H1 (cell line): ENCODE measurements around the gene LSM2. TPM values are rescaled to one million over a fixed set of nuclear protein-coding genes. Genes with fewer than 3 reads are reported as not detected.

Source experiments
- CHD1 ChIP-seq: IDR thresholded peaks from 2 replicates; pipeline ENCODE4 v1.6.1; 2012; ENCODE audit warnings: low read depth, low read length, improper control_type of control experiment
- CHD7 ChIP-seq: fragments of 300-600 bp; sonication (generic); IDR thresholded peaks from 2 replicates; pipeline ENCODE4 v1.7.1; 2012; ENCODE audit warnings: low read length, moderate library complexity, mild to moderate bottlenecking, inconsistent platforms; ENCODE audit not compliant: insufficient replicate concordance
- EP300 ChIP-seq, 2 experiments: IDR thresholded peaks; 1 replicate in 1 of 2; 2 replicates in 1 of 2; pipeline ENCODE4 v1.6.1; 2011 to 2012; ENCODE audit warnings: low read depth in 2 of 2, low read length in 2 of 2, mild to moderate bottlenecking in 2 of 2, borderline replicate concordance in 1 of 2, inconsistent platforms in 1 of 2, moderate library complexity in 1 of 2
- HDAC6 ChIP-seq: IDR thresholded peaks from one replicate; pipeline ENCODE4 v1.7.1; 2012; ENCODE audit warnings: low read depth, mild to moderate bottlenecking, inconsistent platforms, low read length, moderate library complexity
- NANOG ChIP-seq: IDR thresholded peaks from 2 replicates; pipeline ENCODE4 v1.6.1; 2011; ENCODE audit warnings: low read length, low read depth, mild to moderate bottlenecking, inconsistent platforms; ENCODE audit not compliant: insufficient read depth, poor library complexity, severe bottlenecking
- SIN3A ChIP-seq, 2 experiments: IDR thresholded peaks in 1 of 2; conservative IDR thresholded peaks in 1 of 2; 2 replicates each; pipeline ENCODE4 v1.6.1; 2011 to 2012; ENCODE audit warnings: low read length in 2 of 2, improper control_type of control experiment in 1 of 2, low read depth in 1 of 2, mild to moderate bottlenecking in 1 of 2
- SIRT6 ChIP-seq: IDR thresholded peaks from one replicate; pipeline ENCODE4 v1.7.1; 2012; ENCODE audit warnings: low read length, inconsistent platforms
- polyA plus RNA-seq, 7 experiments: library from polyadenylated mRNA; depleted of rRNA in 3 of 7; stranded (reverse) in 5 of 7; unstranded in 2 of 7; fragments of >200 nt in 5 of 7; fragments of 200-250 nt in 2 of 7; gene quantifications; 1 replicate in 5 of 7; 2 replicates in 1 of 7; 4 replicates in 1 of 7; pipeline versions ENCODE4 v1.2.1 to v1.2.3, GENCODE V29; 2011 to 2013; ENCODE audit warnings: missing spikeins in 2 of 7, mixed read lengths in 2 of 7
- total RNA-seq: library from RNA; stranded (reverse); fragmentation: NEBNext Ultra II Directional; extraction: Animal tissue kit (Norgen Biotek cat#: 25700); gene quantifications from 2 replicates; pipeline ENCODE4 v1.2.1, GENCODE V29; 2021
- TF ChIP-seq, protein P1 (sequence below), 3 experiments: IDR thresholded peaks; 1 replicate in 2 of 3; 2 replicates in 1 of 3; pipeline versions ENCODE4 v1.5.1 to v1.6.1; 2011; ENCODE audit warnings: low read length in 3 of 3, mild to moderate bottlenecking in 3 of 3, inconsistent platforms in 2 of 3, low read depth in 1 of 3, moderate library complexity in 1 of 3; ENCODE audit not compliant: insufficient read depth in 1 of 3; ENCODE audit errors: control extremely low read depth in 1 of 3

LSM2 gene
- total and polyA plus RNA-seq, 2 of the 8 experiments (the other 6 are each of a cell fraction or from before 2014, with no cell fraction given), result 127 to 168 TPM

DNA sequence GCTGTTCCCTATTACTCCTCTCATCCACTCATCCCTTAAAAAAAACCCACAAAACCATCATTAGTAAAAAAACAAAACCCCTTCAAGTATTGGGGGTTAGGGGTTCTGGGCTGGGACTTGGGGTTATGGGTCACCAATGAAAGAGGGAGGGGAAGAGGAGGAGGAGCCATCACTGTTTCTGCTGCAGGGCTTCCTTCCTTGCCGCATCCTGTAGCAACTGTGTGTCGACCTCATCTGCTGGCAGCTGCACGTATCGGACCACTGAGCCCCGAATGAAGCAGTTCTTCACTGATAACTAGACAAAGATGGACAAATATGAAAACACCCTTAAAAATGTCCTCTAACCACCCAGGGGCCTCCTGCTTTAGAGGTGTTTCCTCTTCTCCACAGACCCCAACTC lies 9.2 kb downstream of the LSM2 start (continued):
- TF ChIP-seq CHD7 (no peak), CHD1 (no peak), SIN3A (conservative IDR thresholded peaks at IDR 0.05 in 1 of 2, IDR thresholded peaks at IDR 0.05 in 1 of 2; ENCODE audit: low read depth in 1 of 2, low read length in 2 of 2) (no peak), NANOG (no peak), HDAC6 (no peak), SIRT6 (no peak), EP300 (IDR thresholded peaks at IDR 0.05; ENCODE audit: borderline replicate concordance in 1 of 2, low read depth in 2 of 2, low read length in 2 of 2) (no peak)
- TF ChIP-seq, protein P1, sequence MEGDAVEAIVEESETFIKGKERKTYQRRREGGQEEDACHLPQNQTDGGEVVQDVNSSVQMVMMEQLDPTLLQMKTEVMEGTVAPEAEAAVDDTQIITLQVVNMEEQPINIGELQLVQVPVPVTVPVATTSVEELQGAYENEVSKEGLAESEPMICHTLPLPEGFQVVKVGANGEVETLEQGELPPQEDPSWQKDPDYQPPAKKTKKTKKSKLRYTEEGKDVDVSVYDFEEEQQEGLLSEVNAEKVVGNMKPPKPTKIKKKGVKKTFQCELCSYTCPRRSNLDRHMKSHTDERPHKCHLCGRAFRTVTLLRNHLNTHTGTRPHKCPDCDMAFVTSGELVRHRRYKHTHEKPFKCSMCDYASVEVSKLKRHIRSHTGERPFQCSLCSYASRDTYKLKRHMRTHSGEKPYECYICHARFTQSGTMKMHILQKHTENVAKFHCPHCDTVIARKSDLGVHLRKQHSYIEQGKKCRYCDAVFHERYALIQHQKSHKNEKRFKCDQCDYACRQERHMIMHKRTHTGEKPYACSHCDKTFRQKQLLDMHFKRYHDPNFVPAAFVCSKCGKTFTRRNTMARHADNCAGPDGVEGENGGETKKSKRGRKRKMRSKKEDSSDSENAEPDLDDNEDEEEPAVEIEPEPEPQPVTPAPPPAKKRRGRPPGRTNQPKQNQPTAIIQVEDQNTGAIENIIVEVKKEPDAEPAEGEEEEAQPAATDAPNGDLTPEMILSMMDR (IDR thresholded peaks at IDR 0.05; ENCODE audit: control extremely low read depth in 1 of 3, insufficient read depth in 1 of 3, low read depth in 1 of 3, low read length in 3 of 3), result no peak
